HCT116 (cell line): Measurements from ENCODE around the gene GPC1. TPM values are rescaled to one million over a fixed set of nuclear protein-coding genes. Genes with fewer than 3 reads are reported as not detected.

ENCODE experiments used
- ATAC-seq: fragments of 200-7000 bp; cut with Tn5 transposase; 2 replicates; pipeline ENCODE4 v1.9.1; 2020; ENCODE audit warnings: mild to moderate bottlenecking, moderate library complexity
- BruUV-seq: library from RNA; stranded (reverse); fragments of 400-500 nt; replicated peaks from 2 replicates; lab custom pipeline; 2021; lab: Mats Ljungman, UMichigan
- CTCF ChIA-PET: fragments of 300-600 bp; sonication (Branson Sonifier 250); formaldehyde crosslinking; loops from one replicate; lab custom pipeline; 2021; ENCODE audit warnings: antibody characterized with exemption; lab: Charles Lee
- POLR2A ChIA-PET: fragments of 300-600, 350-600 bp; sonication (Branson Sonifier 250); formaldehyde crosslinking; loops from one replicate; lab custom pipeline; 2021; ENCODE audit warnings: antibody characterized with exemption; lab: Charles Lee
- RAD21 ChIA-PET, 2 experiments: fragments of 300-600 bp; sonication (Branson Sonifier 250); formaldehyde crosslinking; loops; one replicate each; lab custom pipeline; 2023; ENCODE audit warnings: low total read pairs in 2 of 2; ENCODE audit not compliant: uncharacterized antibody in 2 of 2, unreplicated experiment in 2 of 2, low non-redundant PET in 1 of 2; lab: Charles Lee
- DNase-seq: peaks from one replicate; pipeline ENCODE4 v3.0.0-alpha.2; 2010; ENCODE audit warnings: low read depth, low spot score
- H2AFZ ChIP-seq: fragments of 200-600 bp; shearing (Covaris generic), sonication (generic); 2 replicates; pipeline ENCODE4 v1.6.1; 2017; ENCODE audit warnings: low read depth, mixed run types, mixed read lengths, antibody characterized with exemption, low read length; ENCODE audit not compliant: poor library complexity, severe bottlenecking
- H3K27ac ChIP-seq: 2 replicates; pipeline ENCODE4 v1.5.1; 2012; ENCODE audit warnings: low read depth, low read length
- H3K27me3 ChIP-seq: fragments of 200-600 bp; sonication (generic); 2 replicates; pipeline ENCODE4 v1.6.1; 2016; ENCODE audit warnings: mixed run types, low read length, mixed read lengths; ENCODE audit not compliant: insufficient read depth
- H3K36me3 ChIP-seq, 2 experiments: fragments of 200-500 bp in 1 of 2; fragments of 200-600 bp in 1 of 2; sonication (Bioruptor generic) in 1 of 2; sonication (generic) in 1 of 2; 2 replicates each; pipeline versions ENCODE4 v1.5.1 to v1.6.1; 2014 to 2016; ENCODE audit warnings: low read length in 2 of 2, inconsistent platforms in 1 of 2, mixed read lengths in 1 of 2, mixed run types in 1 of 2; ENCODE audit not compliant: insufficient read depth in 2 of 2, control insufficient read depth in 1 of 2
- H3K4me1 ChIP-seq, 2 experiments: fragments of 200-600 bp in 1 of 2; sonication (generic) in 1 of 2; 2 replicates each; pipeline versions ENCODE4 v1.5.1 to v1.6.1; 2012 to 2017; ENCODE audit warnings: low read length in 2 of 2, inconsistent platforms in 1 of 2, mild to moderate bottlenecking in 1 of 2, mixed read lengths in 1 of 2, mixed run types in 1 of 2, moderate library complexity in 1 of 2; ENCODE audit not compliant: insufficient read depth in 2 of 2, control insufficient read depth in 1 of 2
- H3K4me2 ChIP-seq: fragments of 200-600 bp; sonication (generic); 2 replicates; pipeline ENCODE4 v1.6.1; 2017; ENCODE audit warnings: mixed run types, low read length, mixed read lengths
- H3K4me3 ChIP-seq, 2 experiments: fragments of 200-600 bp in 1 of 2; sonication (generic) in 1 of 2; replicated peaks in 1 of 2; 2 replicates each; pipeline ENCODE4 v1.5.1; 2011 to 2016; ENCODE audit warnings: low read length in 2 of 2, control low read depth in 1 of 2, low read depth in 1 of 2, mild to moderate bottlenecking in 1 of 2, mixed read lengths in 1 of 2, mixed run types in 1 of 2
- H3K79me2 ChIP-seq: fragments of 200-600 bp; sonication (generic); 2 replicates; pipeline ENCODE4 v1.6.1; 2017; ENCODE audit warnings: mild to moderate bottlenecking, mixed run types, low read length, moderate library complexity, mixed read lengths; ENCODE audit not compliant: insufficient read depth
- H3K9ac ChIP-seq: fragments of 200-600 bp; sonication (generic); 2 replicates; pipeline ENCODE4 v1.6.1; 2016; ENCODE audit warnings: low read length, mixed read lengths
- H3K9me2 ChIP-seq: fragments of 200-600 bp; sonication (generic), shearing (Covaris generic); 2 replicates; pipeline ENCODE4 v1.6.1; 2017; ENCODE audit warnings: mixed run types, mild to moderate bottlenecking, moderate library complexity; ENCODE audit not compliant: insufficient read depth
- H3K9me3 ChIP-seq, 2 experiments: fragments of 200-500 bp in 1 of 2; fragments of 200-600 bp in 1 of 2; sonication (Bioruptor generic) in 1 of 2; sonication (generic) in 1 of 2; 2 replicates each; pipeline ENCODE4 v1.6.1; 2014 to 2017; ENCODE audit warnings: low read length in 2 of 2, mixed read lengths in 2 of 2, inconsistent platforms in 1 of 2, low read depth in 1 of 2, mild to moderate bottlenecking in 1 of 2, mixed run types in 1 of 2, moderate library complexity in 1 of 2; ENCODE audit not compliant: control insufficient read depth in 1 of 2, insufficient read depth in 1 of 2
- H4K20me1 ChIP-seq: fragments of 200-600 bp; sonication (generic), shearing (Covaris generic); 2 replicates; pipeline ENCODE4 v1.6.1; 2017; ENCODE audit warnings: mixed run types, mild to moderate bottlenecking, moderate library complexity; ENCODE audit not compliant: insufficient read depth
- CEBPB ChIP-seq: IDR thresholded peaks from 2 replicates; pipeline ENCODE4 v1.6.1; 2012; ENCODE audit warnings: low read depth
- FOSL1 ChIP-seq: IDR thresholded peaks from 2 replicates; pipeline ENCODE4 v1.6.1; 2012; ENCODE audit warnings: low read depth
- POLR2A ChIP-seq: IDR thresholded peaks from 2 replicates; pipeline ENCODE4 v1.7.0; 2011; ENCODE audit warnings: borderline replicate concordance; ENCODE audit not compliant: insufficient read depth, insufficient read length; ENCODE audit errors: extremely low read depth
- REST ChIP-seq: IDR thresholded peaks from 2 replicates; pipeline ENCODE4 v1.6.1; 2012; ENCODE audit warnings: low read depth
- SP1 ChIP-seq: IDR thresholded peaks from 2 replicates; pipeline ENCODE4 v1.6.1; 2012; ENCODE audit warnings: low read depth
- SRF ChIP-seq: IDR thresholded peaks from 2 replicates; pipeline ENCODE4 v1.6.1; 2012; ENCODE audit warnings: low read depth
- YY1 ChIP-seq: IDR thresholded peaks from 2 replicates; pipeline ENCODE4 v1.6.1; 2011; ENCODE audit warnings: low read length, low read depth, moderate library complexity, mild to moderate bottlenecking; ENCODE audit not compliant: insufficient replicate concordance; ENCODE audit errors: extremely low read depth
- ZFX ChIP-seq: fragments of 450-650 bp; IDR thresholded peaks from 2 replicates; pipeline ENCODE4 v1.6.1; 2017
- ZNF274 ChIP-seq: fragments of 200-500 bp; sonication (Bioruptor generic); IDR thresholded peaks from 2 replicates; pipeline ENCODE4 v1.6.1; 2014; ENCODE audit warnings: mild to moderate bottlenecking, low read depth, low read length, inconsistent platforms
- intact Hi-C: fragments of 100-400 bp; cut with micrococcal nuclease; formaldehyde crosslinking; loops from 2 replicates; pipeline ENCODE4 v1.10.0; 2022
- total RNA-seq: library from RNA; stranded (reverse); gene quantifications from one replicate; pipeline ENCODE4 v1.2.1, GENCODE V29; 2021; ENCODE audit not compliant: unreplicated experiment

Gene GPC1
- total RNA-seq, 1 experiment from 2014 or later, result 79.1 TPM

GRCh38 chr2:240397924-240398645 lies 37.4 kb upstream of the GPC1 start (continued):
- TF ChIP-seq YY1, result no peak
- no peak for TF ChIP-seq POLR2A

GRCh38 chr2:240398661-240399267 lies 36.7 kb upstream of the GPC1 start:
- no peak overlapping the region for H3K4me2 ChIP-seq
- CTCF ChIA-PET, result no interaction called here

More at GRCh38 chr2:240398661-240399267, 36.7 kb upstream of the GPC1 start:
- H4K20me1 ChIP-seq, result no peaks in the 10 kb centered on the region
- ATAC-seq (no peak), DNase-seq (no peak)
- TF ChIP-seq SRF (no peak), REST (no peak), SP1 (no peak), ZNF274 (no peak), FOSL1 (no peak), CEBPB (no peak), ZFX (no peak)
- no peak overlapping the region for H2AFZ ChIP-seq
- H3K9me3 ChIP-seq, result no peaks in the 10 kb centered on the region
- no peak overlapping the region for H3K27ac ChIP-seq
- no TSS peak for BruUV-seq
- ChIA-PET POLR2A (no interaction called here), RAD21 (no interaction called here)
- no peaks in the 10 kb centered on the region for H3K9me2 ChIP-seq
- no peaks in the 10 kb centered on the region for H3K27me3 ChIP-seq
- no peaks in the 10 kb centered on the region for H3K79me2 ChIP-seq
- H3K36me3 ChIP-seq, result no peaks in the 10 kb centered on the region
- no peak overlapping the region for H3K9ac ChIP-seq
- intact Hi-C loops, result no loop called here
- no peaks in the 10 kb centered on the region for H3K4me1 ChIP-seq
- no peak overlapping the region for H3K4me3 ChIP-seq
